Muscle of back (tissue), 11 donors: Measurements from ENCODE around the gene VWF. TPM values are rescaled to one million over a fixed set of nuclear protein-coding genes. Genes with fewer than 3 reads are reported as not detected.
A peak's percentile ranks its signal among the peaks of the same experiment; 100 is the strongest.

Experiments
- DNase-seq, 3 donors: peaks; one replicate each; pipeline versions ENCODE4 v3.0.0 to v3.0.0-alpha.2; 2013
- polyA plus RNA-seq, 10 donors: library from polyadenylated mRNA; unstranded; fragments of 120-200 nt; gene quantifications; one replicate each; pipeline ENCODE4 v1.2.1, GENCODE V29; 2013; ENCODE audit not compliant: insufficient read length in 10 of 10

The VWF gene
- polyA plus RNA-seq, 10 donors, result 45.0 to 94.1 (median 61.6) TPM

GRCh38 chr12:6078398-6079096, 45.9 kb downstream of the VWF start:
- no peak for DNase-seq

GRCh38 chr12:6077692-6078083, 46.8 kb downstream of the VWF start:
- no peak for DNase-seq

GRCh38 chr12:6076776-6077691, 47.4 kb downstream of the VWF start:
- DNase-seq, result no peak

- DNase-seq, result no peak
Observed at GRCh38 chr12:6076346-6076745, 48.1 kb downstream of the VWF start.

GRCh38 chr12:6074979-6075585, 49.4 kb downstream of the VWF start:
- peak in 1 of 3 donors; percentile 26 for DNase-seq

GRCh38 chr12:6074427-6074826, 50.0 kb downstream of the VWF start:
- peak in 1 of 3 donors; percentile 32 for DNase-seq

- DNase-seq, result no peak
Observed at GRCh38 chr12:6073426-6073825, 51.0 kb downstream of the VWF start.

GRCh38 chr12:6072302-6072752, 52.1 kb downstream of the VWF start:
- peak in 1 of 3 donors; percentile 61 for DNase-seq

- DNase-seq, result no peak
Observed at GRCh38 chr12:6071589-6071988, 52.9 kb downstream of the VWF start.

- DNase-seq, result no peak
Observed at GRCh38 chr12:6070472-6071257, 53.8 kb downstream of the VWF start.

GRCh38 chr12:6069437-6070093, 54.9 kb downstream of the VWF start:
- DNase-seq, result peak in 1 of 3 donors; percentile 91

GRCh38 chr12:6068227-6068626, 56.2 kb downstream of the VWF start:
- DNase-seq, result no peak

- DNase-seq, result no peak
Observed at GRCh38 chr12:6067152-6067916, 57.1 kb downstream of the VWF start.

- DNase-seq, result no peak
Observed at GRCh38 chr12:6066651-6067050, 57.8 kb downstream of the VWF start.

GRCh38 chr12:6065863-6066199, 58.6 kb downstream of the VWF start:
- DNase-seq, result no peak

GRCh38 chr12:6065131-6065862, 59.2 kb downstream of the VWF start:
- DNase-seq, result no peak

GRCh38 chr12:6062757-6063735, 61.4 kb downstream of the VWF start:
- peak in 1 of 3 donors; percentile 61 for DNase-seq

GRCh38 chr12:6062395-6062756, 62.1 kb downstream of the VWF start:
- no peak for DNase-seq

GRCh38 chr12:6061660-6062059, 62.8 kb downstream of the VWF start:
- DNase-seq, result no peak
